ENCODE measurements around the gene GPR78.

Gene GPR78

GRCh38 chr4:8601556-8601955 is 21.4 kb downstream of the GPR78 start:
- DNase-seq: no peak

GRCh38 chr4:8602686-8603430 is 22.7 kb downstream of the GPR78 start:
- DNase-seq: no peak

- DNase-seq: no peak
These were observed 23.7 kb downstream of the GPR78 start for GRCh38 chr4:8603931-8604330.

GRCh38 chr4:8605289-8605688 is 25.1 kb downstream of the GPR78 start:
- DNase-seq: no peak

- no peak for DNase-seq
These were observed 26.3 kb downstream of the GPR78 start for GRCh38 chr4:8606476-8606875.

- no peak for DNase-seq
These were observed 26.8 kb downstream of the GPR78 start for GRCh38 chr4:8606966-8607365.

- DNase-seq: peak; percentile 14 to 24
These were observed 27.6 kb downstream of the GPR78 start for GRCh38 chr4:8607603-8608481.

GRCh38 chr4:8608714-8609391 is 28.7 kb downstream of the GPR78 start:
- no peak for DNase-seq

- DNase-seq: no peak
These were observed 29.2 kb downstream of the GPR78 start for GRCh38 chr4:8609406-8609805.

GRCh38 chr4:8609824-8610350 is 29.7 kb downstream of the GPR78 start:
- no peak for DNase-seq

- no peak for DNase-seq
These were observed 30.8 kb downstream of the GPR78 start for GRCh38 chr4:8610858-8611616.

- no peak for DNase-seq
These were observed 32.5 kb downstream of the GPR78 start for GRCh38 chr4:8612646-8613045.

GRCh38 chr4:8613421-8614364 is 33.5 kb downstream of the GPR78 start:
- DNase-seq: no peak

- no peak for DNase-seq
These were observed 34.4 kb downstream of the GPR78 start for GRCh38 chr4:8614365-8615193.

GRCh38 chr4:8615366-8615765 is 35.2 kb downstream of the GPR78 start:
- no peak for DNase-seq

- no peak for DNase-seq
These were observed 36.0 kb downstream of the GPR78 start for GRCh38 chr4:8615921-8616787.

GRCh38 chr4:8616831-8617230 is 36.6 kb downstream of the GPR78 start:
- no peak for DNase-seq

GRCh38 chr4:8617486-8618040 is 37.4 kb downstream of the GPR78 start:
- DNase-seq: no peak

GRCh38 chr4:8618421-8618820 is 38.2 kb downstream of the GPR78 start:
- no peak for DNase-seq
